Caco-2 (cell line): ENCODE data around the gene MEIOC. TPM values are rescaled to one million over a fixed set of nuclear protein-coding genes. Genes with fewer than 3 reads are reported as not detected.
A peak's percentile ranks its signal among the peaks of the same experiment; 100 is the strongest.

Source experiments
- BruUV-seq: library from RNA; stranded (reverse); fragments of 400-500 nt; replicated peaks from 2 replicates; lab custom pipeline; 2021; lab: Mats Ljungman, UMichigan
- CTCF ChIA-PET: fragments of 300-600 bp; sonication (Branson Sonifier 250); formaldehyde crosslinking; loops from one replicate; lab custom pipeline; 2022; ENCODE audit warnings: antibody characterized with exemption; lab: Charles Lee
- POLR2A ChIA-PET: fragments of 300-600 bp; sonication (Branson Sonifier 250); formaldehyde crosslinking; loops from one replicate; lab custom pipeline; 2022; ENCODE audit warnings: antibody characterized with exemption; lab: Charles Lee
- DNase-seq, 2 experiments: peaks; one replicate each; pipeline versions ENCODE4 v3.0.0 to v3.0.0-alpha.2; 2020 to 2022
- H3K27me3 ChIP-seq: replicated peaks from 2 replicates; pipeline ENCODE4 v1.6.0; 2011; ENCODE audit warnings: low read length; ENCODE audit not compliant: control insufficient read depth, insufficient read depth
- H3K36me3 ChIP-seq: 2 replicates; pipeline ENCODE4 v1.5.1; 2011; ENCODE audit warnings: low read length; ENCODE audit not compliant: control insufficient read depth, insufficient read depth
- H3K4me1 ChIP-seq: fragments of 250-450 bp; sonication (Bioruptor Pico); 2 replicates; pipeline ENCODE4 v1.5.1; 2020; ENCODE audit warnings: mild to moderate bottlenecking
- H3K4me3 ChIP-seq: 2 replicates; pipeline ENCODE4 v1.5.1; 2011; ENCODE audit warnings: low read depth, mild to moderate bottlenecking, control low read depth, low read length
- H3K9me3 ChIP-seq: fragments of 250-450 bp; sonication (Bioruptor Pico); 2 replicates; pipeline ENCODE4 v1.5.1; 2020; ENCODE audit warnings: mild to moderate bottlenecking, moderate library complexity
- H3K27ac Mint-ChIP-seq: one replicate; pipeline ENCODE4 v1.8.0; 2022; ENCODE audit warnings: mixed read lengths; ENCODE audit not compliant: unreplicated experiment
- H3K27me3 Mint-ChIP-seq: one replicate; pipeline ENCODE4 v1.8.0; 2022; ENCODE audit warnings: mixed read lengths; ENCODE audit not compliant: insufficient read depth, unreplicated experiment
- H3K36me3 Mint-ChIP-seq: one replicate; pipeline ENCODE4 v1.8.0; 2022; ENCODE audit warnings: mild to moderate bottlenecking, mixed read lengths; ENCODE audit not compliant: insufficient read depth, unreplicated experiment
- H3K4me1 Mint-ChIP-seq: one replicate; pipeline ENCODE4 v1.8.0; 2022; ENCODE audit warnings: low read depth, mixed read lengths; ENCODE audit not compliant: unreplicated experiment
- H3K4me3 Mint-ChIP-seq: one replicate; pipeline ENCODE4 v1.8.0; 2022; ENCODE audit warnings: mild to moderate bottlenecking, moderate library complexity, mixed read lengths; ENCODE audit not compliant: unreplicated experiment
- H3K9me3 Mint-ChIP-seq: one replicate; pipeline ENCODE4 v1.8.0; 2022; ENCODE audit warnings: mixed read lengths; ENCODE audit not compliant: unreplicated experiment
- CTCF ChIP-seq, 2 experiments: fragments of 200-600 bp in 1 of 2; IDR thresholded peaks; 1 replicate in 1 of 2; 2 replicates in 1 of 2; pipeline versions ENCODE4 v1.5.1 to v1.8.0; 2011 to 2022; ENCODE audit warnings: antibody characterized with exemption in 1 of 2, control low read depth in 1 of 2, inconsistent platforms in 1 of 2, low read depth in 1 of 2, low read length in 1 of 2, mild to moderate bottlenecking in 1 of 2, moderate library complexity in 1 of 2; ENCODE audit not compliant: insufficient read depth in 1 of 2, severe bottlenecking in 1 of 2, unreplicated experiment in 1 of 2
- intact Hi-C: fragments of 100-400 bp; cut with micrococcal nuclease; formaldehyde crosslinking; loops from one replicate; pipeline ENCODE4 v1.10.0; 2022; ENCODE audit not compliant: unreplicated experiment
- total RNA-seq: library from RNA; stranded (reverse); gene quantifications from 2 replicates; pipeline ENCODE4 v1.2.3, GENCODE V29; 2022

MEIOC gene
- total RNA-seq, 1 experiment from 2014 or later: not detected

- H3K4me3 Mint-ChIP-seq: no peak overlapping the region
- intact Hi-C loops: no loop called here
- CTCF ChIA-PET: no interaction called here
- H3K36me3 Mint-ChIP-seq: peaks cover 46% of the 10 kb centered on the region
- Histone ChIP-seq H3K27me3 (no peaks in the 10 kb centered on the region), H3K4me1 (0 out of 2 replicates have a peak, but pooled peaks cover 3% of the 10 kb centered on the region), H3K4me3 (no peak overlapping the region), H3K9me3 (no peaks in the 10 kb centered on the region), H3K36me3 (no peaks in the 10 kb centered on the region; the same call in none of the 2 replicates)
- POLR2A ChIA-PET: no interaction called here
- no peaks in the 10 kb centered on the region for H3K4me1 Mint-ChIP-seq
- no TSS peak for BruUV-seq
- H3K27ac Mint-ChIP-seq: no peak overlapping the region
- TF ChIP-seq CTCF (IDR thresholded peaks at IDR 0.05; ENCODE audit: insufficient read depth in 1 of 2, low read depth in 1 of 2, low read length in 1 of 2, severe bottlenecking in 1 of 2, unreplicated experiment in 1 of 2): no peak
- H3K27me3 Mint-ChIP-seq: no peaks in the 10 kb centered on the region
- H3K9me3 Mint-ChIP-seq: no peaks in the 10 kb centered on the region
- no peak for DNase-seq
Observed at GRCh38 chr17:44687756-44688155, 31.5 kb downstream of the MEIOC start.

DNA sequence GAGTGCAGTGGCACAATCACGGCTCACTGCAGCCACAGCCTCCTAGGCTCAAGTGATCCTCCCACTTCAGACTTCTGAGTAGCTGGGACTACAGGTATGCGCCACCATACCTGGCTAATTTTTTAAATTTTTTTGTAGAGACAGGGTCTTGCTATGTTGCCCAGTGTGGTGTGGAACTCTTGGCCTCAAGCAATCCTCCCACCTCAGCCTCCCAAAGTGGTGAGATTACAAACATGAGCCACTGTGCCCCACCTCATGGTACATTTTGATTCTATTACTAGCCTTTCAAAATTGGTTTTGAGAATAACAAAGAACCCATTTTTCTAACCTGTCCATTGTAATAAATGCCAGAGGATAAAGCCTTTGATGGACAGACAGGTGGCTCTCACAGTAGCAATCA lies 31.9 kb downstream of the MEIOC start:
- H3K4me1 ChIP-seq: 0 out of 2 replicates have a peak, but pooled peaks cover 3% of the 10 kb centered on the region
- POLR2A ChIA-PET: interaction anchor here (0.8 to 1.1 kb wide), 3 partner anchors 21 to 185 kb away, joined by 3 read pairs; partner anchors contain the start of genes DBF4B and GPATCH8
- no peaks in the 10 kb centered on the region; the same call in none of the 2 replicates for H3K36me3 ChIP-seq
- intact Hi-C loops: no loop called here
- no peaks in the 10 kb centered on the region for H3K9me3 ChIP-seq
- H3K27me3 Mint-ChIP-seq: no peaks in the 10 kb centered on the region
- no peak for TF ChIP-seq CTCF (IDR thresholded peaks at IDR 0.05; ENCODE audit: insufficient read depth in 1 of 2, low read depth in 1 of 2, low read length in 1 of 2, severe bottlenecking in 1 of 2, unreplicated experiment in 1 of 2)
- no peaks in the 10 kb centered on the region for H3K27me3 ChIP-seq
- H3K36me3 Mint-ChIP-seq: peaks cover 42% of the 10 kb centered on the region
- BruUV-seq: no TSS peak
- no peak for DNase-seq
- CTCF ChIA-PET: interaction anchor here (0.7 to 1.4 kb wide), 2 partner anchors 184 to 470 kb away, joined by 4 read pairs; no protein-coding TSS in a partner anchor
- no peaks in the 10 kb centered on the region for H3K4me1 Mint-ChIP-seq
- H3K9me3 Mint-ChIP-seq: no peaks in the 10 kb centered on the region
- H3K4me3 ChIP-seq: peak overlapping the region; percentile 74
- H3K27ac Mint-ChIP-seq: no peak overlapping the region
- peak overlapping the region; percentile 100 for H3K4me3 Mint-ChIP-seq

DNA sequence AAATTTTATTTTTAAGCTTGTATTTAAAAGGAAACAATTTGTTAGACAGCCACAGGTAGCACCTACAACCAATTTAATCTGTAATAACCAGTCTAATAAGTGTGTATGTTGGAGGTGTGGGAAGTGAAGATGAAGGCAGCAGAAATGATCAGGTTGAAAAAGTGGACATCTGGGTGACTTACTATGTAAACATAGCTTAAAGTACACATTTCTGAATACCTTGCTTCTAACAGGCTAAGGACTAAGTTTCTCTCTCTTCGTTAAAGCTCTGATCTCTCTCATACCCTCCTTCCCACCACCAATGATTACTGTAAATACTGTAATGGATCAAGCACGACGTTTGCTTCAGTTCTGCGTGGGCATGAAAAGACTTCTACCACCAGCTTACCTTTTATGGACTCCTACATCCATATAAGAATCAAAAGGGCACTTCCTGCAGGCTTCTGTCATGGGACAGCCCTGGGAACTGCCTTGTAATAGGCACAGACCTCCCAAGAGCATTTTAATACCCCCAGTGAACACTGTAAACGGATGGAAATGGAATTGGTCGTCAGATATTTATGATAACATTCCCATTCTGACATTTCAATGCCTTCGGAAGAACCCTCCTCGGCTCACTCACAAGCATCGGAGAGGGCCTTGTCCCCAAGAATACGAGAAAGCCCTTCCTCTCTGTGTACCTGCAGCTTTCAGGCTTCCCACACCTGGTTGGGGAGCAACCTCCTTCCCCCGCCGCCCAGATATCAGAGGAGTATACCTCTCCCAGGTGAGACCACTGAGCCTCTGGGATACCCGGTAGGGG lies 32.6 kb downstream of the MEIOC start:
- POLR2A ChIA-PET: interaction anchor here (0.5 to 1.1 kb wide), 4 partner anchors 20 to 910 kb away, joined by 3 to 8 read pairs (median 3); partner anchors contain the start of genes DBF4B, DUSP3 and GPATCH8
- CTCF ChIA-PET: interaction anchor here (0.7 to 1.4 kb wide), 2 partner anchors 185 to 471 kb away, joined by 4 read pairs; no protein-coding TSS in a partner anchor
- H3K36me3 Mint-ChIP-seq: peaks cover 36% of the 10 kb centered on the region
- H3K4me1 Mint-ChIP-seq: no peaks in the 10 kb centered on the region
- Histone ChIP-seq H3K4me3 (peak overlapping the region; percentile 74), H3K27me3 (no peaks in the 10 kb centered on the region), H3K9me3 (no peaks in the 10 kb centered on the region), H3K36me3 (no peaks in the 10 kb centered on the region; the same call in none of the 2 replicates), H3K4me1 (0 out of 2 replicates have a peak, but pooled peaks cover 3% of the 10 kb centered on the region)
- intact Hi-C loops: no loop called here
- peak overlapping the region; percentile 100 for H3K4me3 Mint-ChIP-seq
- no peak for TF ChIP-seq CTCF (IDR thresholded peaks at IDR 0.05; ENCODE audit: insufficient read depth in 1 of 2, low read depth in 1 of 2, low read length in 1 of 2, severe bottlenecking in 1 of 2, unreplicated experiment in 1 of 2)
- no peaks in the 10 kb centered on the region for H3K27me3 Mint-ChIP-seq
- DNase-seq: no peak
- TSS peak; percentile 58 for BruUV-seq
- no peaks in the 10 kb centered on the region for H3K9me3 Mint-ChIP-seq
- peak overlapping the region; percentile 99 for H3K27ac Mint-ChIP-seq
